GM19240 (cell line): ENCODE measurements around the gene CCDC159.

Source experiments
- DNase-seq: peaks from one replicate; pipeline ENCODE4 v3.0.0; 2011; ENCODE audit warnings: low spot score; ENCODE audit not compliant: insufficient read length

The CCDC159 gene

GRCh38 chr19:11390359-11390758, 44.0 kb downstream of the CCDC159 start:
- DNase-seq = no peak

GRCh38 chr19:11390933-11391680, 44.8 kb downstream of the CCDC159 start:
- no peak for DNase-seq

- no peak for DNase-seq
These were observed 50.8 kb downstream of the CCDC159 start for GRCh38 chr19:11397089-11397610.

GRCh38 chr19:11399667-11400066, 53.3 kb downstream of the CCDC159 start:
- no peak for DNase-seq

- DNase-seq = no peak
These were observed 54.5 kb downstream of the CCDC159 start for GRCh38 chr19:11400798-11401197.

- DNase-seq = no peak
These were observed 55.7 kb downstream of the CCDC159 start for GRCh38 chr19:11401808-11402543.
